HL-60 (cell line): ENCODE data around the gene ARFGEF2.

Source experiments
- DNase-seq, 2 experiments: peaks; one replicate each; pipeline ENCODE4 v3.0.0-alpha.2; 2010 to 2020; ENCODE audit warnings: low read depth in 1 of 2, low spot score in 1 of 2
- H3K27ac ChIP-seq: fragments of 250-450 bp; sonication (Bioruptor Pico); replicated peaks from 2 replicates; pipeline ENCODE4 v1.5.1; 2020; ENCODE audit warnings: mild to moderate bottlenecking, moderate library complexity
- H3K27me3 ChIP-seq: fragments of 250-450 bp; sonication (Bioruptor Pico); 2 replicates; pipeline ENCODE4 v1.5.1; 2021; ENCODE audit warnings: mild to moderate bottlenecking, moderate library complexity; ENCODE audit not compliant: insufficient read depth, poor library complexity, severe bottlenecking
- H3K4me3 ChIP-seq: replicated peaks from 2 replicates; pipeline ENCODE4 v1.5.1; 2011; ENCODE audit warnings: mild to moderate bottlenecking, control low read depth, low read length; ENCODE audit not compliant: insufficient read depth
- GABPA ChIP-seq: IDR thresholded peaks from 2 replicates; pipeline ENCODE4 v1.6.1; 2012; ENCODE audit warnings: low read depth
- POLR2AphosphoS5 ChIP-seq: IDR thresholded peaks from 2 replicates; pipeline ENCODE4 v1.6.1; 2012; ENCODE audit warnings: low read depth
- REST ChIP-seq: IDR thresholded peaks from 2 replicates; pipeline ENCODE4 v1.6.1; 2012; ENCODE audit warnings: low read depth; ENCODE audit not compliant: insufficient replicate concordance
- SPI1 ChIP-seq: IDR thresholded peaks from 2 replicates; pipeline ENCODE4 v1.6.1; 2012; ENCODE audit warnings: low read depth, mild to moderate bottlenecking, borderline replicate concordance
- TF ChIP-seq, protein P1 (sequence below): IDR thresholded peaks from one replicate; pipeline ENCODE4 v1.5.1; 2011; ENCODE audit warnings: low read length, control low read depth, inconsistent platforms; ENCODE audit not compliant: insufficient read depth

Gene ARFGEF2

GRCh38 chr20:48916699-48917098, 4.8 kb upstream of the ARFGEF2 start:
- H3K27ac ChIP-seq: no peak overlapping the region
- DNase-seq: no peak
- no peak overlapping the region for H3K4me3 ChIP-seq
- TF ChIP-seq GABPA (no peak), POLR2AphosphoS5 (no peak), SPI1 (no peak), REST (no peak)
- TF ChIP-seq, protein P1, sequence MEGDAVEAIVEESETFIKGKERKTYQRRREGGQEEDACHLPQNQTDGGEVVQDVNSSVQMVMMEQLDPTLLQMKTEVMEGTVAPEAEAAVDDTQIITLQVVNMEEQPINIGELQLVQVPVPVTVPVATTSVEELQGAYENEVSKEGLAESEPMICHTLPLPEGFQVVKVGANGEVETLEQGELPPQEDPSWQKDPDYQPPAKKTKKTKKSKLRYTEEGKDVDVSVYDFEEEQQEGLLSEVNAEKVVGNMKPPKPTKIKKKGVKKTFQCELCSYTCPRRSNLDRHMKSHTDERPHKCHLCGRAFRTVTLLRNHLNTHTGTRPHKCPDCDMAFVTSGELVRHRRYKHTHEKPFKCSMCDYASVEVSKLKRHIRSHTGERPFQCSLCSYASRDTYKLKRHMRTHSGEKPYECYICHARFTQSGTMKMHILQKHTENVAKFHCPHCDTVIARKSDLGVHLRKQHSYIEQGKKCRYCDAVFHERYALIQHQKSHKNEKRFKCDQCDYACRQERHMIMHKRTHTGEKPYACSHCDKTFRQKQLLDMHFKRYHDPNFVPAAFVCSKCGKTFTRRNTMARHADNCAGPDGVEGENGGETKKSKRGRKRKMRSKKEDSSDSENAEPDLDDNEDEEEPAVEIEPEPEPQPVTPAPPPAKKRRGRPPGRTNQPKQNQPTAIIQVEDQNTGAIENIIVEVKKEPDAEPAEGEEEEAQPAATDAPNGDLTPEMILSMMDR: no peak
- no peaks in the 10 kb centered on the region for H3K27me3 ChIP-seq

DNA sequence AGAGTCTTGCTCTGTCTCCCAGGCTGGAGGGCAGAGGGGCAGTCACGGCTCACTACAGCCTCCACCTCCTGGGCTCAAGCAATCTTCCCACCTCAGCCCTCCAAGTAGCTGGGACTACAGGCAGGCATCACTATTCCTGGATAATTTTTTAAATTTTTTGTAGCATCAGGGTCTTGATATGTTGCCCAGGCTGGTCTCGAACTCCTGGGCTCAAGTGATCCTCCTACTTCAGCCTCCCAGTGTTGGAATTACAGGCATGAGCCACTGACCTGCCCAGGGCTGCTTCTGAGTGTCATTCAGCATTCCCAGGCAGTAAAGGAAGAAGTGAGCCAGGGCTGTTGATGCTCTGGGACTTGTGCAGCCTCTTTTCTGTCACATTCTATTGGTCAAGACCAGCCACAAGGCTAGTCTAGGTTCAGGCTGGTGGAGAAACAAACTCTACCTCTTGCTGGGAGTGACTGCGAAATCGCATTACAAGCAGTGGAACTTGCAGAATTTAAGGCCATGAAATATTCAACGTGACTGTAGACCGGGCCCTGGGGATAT, 2.1 kb upstream of the ARFGEF2 start:
- TF ChIP-seq SPI1 (no peak), POLR2AphosphoS5 (no peak), GABPA (no peak), REST (no peak)
- TF ChIP-seq, protein P1: no peak
- DNase-seq: no peak
- Histone ChIP-seq H3K27ac (peak overlapping the region; percentile 92), H3K4me3 (no peak overlapping the region), H3K27me3 (no peaks in the 10 kb centered on the region)

- peak overlapping the region; percentile 92 for H3K27ac ChIP-seq
- H3K27me3 ChIP-seq: no peaks in the 10 kb centered on the region
- no peak overlapping the region for H3K4me3 ChIP-seq
- DNase-seq: peak in 1 of 2 experiments; percentile 76
- TF ChIP-seq POLR2AphosphoS5 (no peak; the same call in 1 of the 2 replicates), SPI1 (no peak), REST (no peak), GABPA (no peak)
- TF ChIP-seq, protein P1: no peak
Observed at GRCh38 chr20:48919882-48920526, 1.5 kb upstream of the ARFGEF2 start.
